GM18511 (cell line): Measurements from ENCODE around the gene KRT7.
"Not testable (repeated sequence)": the region's sequence is repeated elsewhere in the genome, so short reads cannot be mapped to it uniquely, and the experiment has no call there.

ENCODE experiments used
- ATAC-seq: cut with Tn5 transposase; IDR thresholded peaks from one replicate; pipeline ENCODE4 v1.9.1; 2021; ENCODE audit warnings: mild to moderate bottlenecking, moderate library complexity; ENCODE audit not compliant: unreplicated experiment

KRT7 gene

GRCh38 chr12:52254965-52255751 is 22.1 kb downstream of the KRT7 start:
- ATAC-seq = no peak

GRCh38 chr12:52255926-52256583 is 23.0 kb downstream of the KRT7 start:
- ATAC-seq = no peak

- no peak for ATAC-seq
Observed at GRCh38 chr12:52256584-52256935, 23.5 kb downstream of the KRT7 start.

- ATAC-seq = no peak
Observed at GRCh38 chr12:52257074-52257551, 24.1 kb downstream of the KRT7 start.

- not testable (repeated sequence) for ATAC-seq
Observed at GRCh38 chr12:52257922-52258321, 24.9 kb downstream of the KRT7 start.

- ATAC-seq = no peak
Observed at GRCh38 chr12:52258335-52258901, 25.4 kb downstream of the KRT7 start.

GRCh38 chr12:52259657-52260243 is 26.7 kb downstream of the KRT7 start:
- ATAC-seq = no peak

- no peak for ATAC-seq
Observed at GRCh38 chr12:52260361-52261207, 27.5 kb downstream of the KRT7 start.

DNA sequence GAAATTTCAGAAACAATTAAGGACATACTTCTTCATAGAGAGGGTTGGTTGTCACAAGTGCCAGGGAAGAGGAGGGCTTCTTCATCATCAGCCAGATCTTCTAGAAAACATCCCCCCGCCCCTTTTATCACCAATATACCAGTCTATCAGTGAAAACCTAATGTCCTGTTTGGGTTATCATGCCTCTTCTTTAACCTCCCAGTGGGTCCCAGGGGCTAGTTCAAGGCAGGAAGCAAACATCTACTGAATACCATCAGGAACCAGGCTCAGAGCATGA is 28.1 kb downstream of the KRT7 start:
- no peak for ATAC-seq

DNA sequence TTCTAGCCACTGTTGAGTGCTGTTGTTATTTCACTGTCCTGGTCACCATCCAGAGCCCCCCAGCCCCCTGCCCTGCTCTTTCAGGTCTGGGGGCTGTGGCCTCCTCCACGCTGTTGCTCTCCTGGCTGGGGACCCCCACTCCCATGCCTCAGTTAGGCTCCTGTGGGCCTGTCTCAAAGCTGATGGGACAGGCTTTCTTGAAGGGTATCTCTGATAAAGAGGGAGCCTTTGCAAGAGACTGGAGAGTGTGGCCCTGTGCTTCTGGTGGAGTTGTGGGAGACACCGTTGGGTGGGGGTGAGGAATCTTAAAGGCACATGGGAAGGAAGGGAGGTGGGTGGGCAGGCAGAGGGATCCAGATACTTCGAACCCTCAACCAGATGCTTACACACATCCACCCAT is 29.2 kb downstream of the KRT7 start:
- no peak for ATAC-seq

- ATAC-seq = no peak
Observed at GRCh38 chr12:52263761-52264434, 30.9 kb downstream of the KRT7 start.

DNA sequence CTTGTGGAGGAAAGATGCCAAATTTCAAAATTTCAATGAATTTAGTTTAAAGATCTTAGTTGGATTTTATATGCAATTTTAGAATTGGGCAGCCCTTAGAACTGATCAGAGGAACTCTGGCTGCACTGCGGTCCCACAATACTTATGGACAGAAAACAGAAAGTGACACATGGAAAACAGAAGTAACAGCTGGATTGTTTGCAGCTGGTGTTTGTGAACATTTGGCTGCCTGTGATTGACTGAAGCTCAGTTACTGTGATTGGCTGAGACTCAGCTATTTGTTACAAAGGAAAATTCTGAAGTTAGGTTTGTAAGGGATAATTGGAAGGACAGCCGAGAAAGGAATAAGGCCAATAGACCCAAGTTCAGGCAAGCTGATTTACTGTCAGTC is 31.4 kb downstream of the KRT7 start:
- ATAC-seq = no peak

DNA sequence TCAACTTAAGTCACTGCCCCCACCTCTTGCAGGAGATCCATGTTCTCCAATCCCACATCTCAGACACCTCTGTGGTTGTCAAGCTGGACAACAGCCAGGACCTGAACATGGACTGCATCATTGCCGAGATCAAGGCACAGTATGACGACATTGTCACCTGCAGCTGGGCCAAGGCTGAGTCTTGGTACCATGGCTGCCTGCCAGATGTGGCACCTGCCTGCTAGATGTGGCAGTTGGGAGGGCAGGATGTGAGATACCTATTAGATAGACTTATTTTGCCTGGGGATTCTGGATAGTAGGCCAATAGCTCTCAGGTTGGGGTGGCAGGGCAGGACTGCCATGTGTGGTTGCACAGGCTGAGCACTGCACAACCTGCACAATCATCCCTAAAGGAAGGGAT is 33.5 kb downstream of the KRT7 start:
- no peak for ATAC-seq

DNA sequence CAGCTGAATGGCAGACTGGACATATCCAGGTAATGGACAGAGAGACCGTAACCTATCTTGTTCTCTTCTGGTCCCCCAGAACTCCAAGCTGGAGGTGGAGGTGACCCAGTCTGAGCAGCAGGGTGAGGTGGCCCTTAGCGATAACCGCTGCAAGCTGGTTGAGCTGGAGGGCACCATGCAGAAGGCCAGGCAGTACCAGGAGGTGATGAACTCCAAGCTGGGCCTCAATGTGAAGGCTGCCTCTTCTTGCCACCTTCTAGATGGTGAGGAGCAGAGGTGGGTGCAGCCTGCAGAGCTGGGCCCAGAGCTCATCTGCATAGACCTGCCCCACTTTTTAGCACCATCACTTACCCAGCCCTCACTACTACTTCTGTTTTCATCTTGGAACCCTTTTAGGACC is 34.2 kb downstream of the KRT7 start:
- no peak for ATAC-seq

- ATAC-seq = no peak
Observed at GRCh38 chr12:52267699-52268098, 34.7 kb downstream of the KRT7 start.

DNA sequence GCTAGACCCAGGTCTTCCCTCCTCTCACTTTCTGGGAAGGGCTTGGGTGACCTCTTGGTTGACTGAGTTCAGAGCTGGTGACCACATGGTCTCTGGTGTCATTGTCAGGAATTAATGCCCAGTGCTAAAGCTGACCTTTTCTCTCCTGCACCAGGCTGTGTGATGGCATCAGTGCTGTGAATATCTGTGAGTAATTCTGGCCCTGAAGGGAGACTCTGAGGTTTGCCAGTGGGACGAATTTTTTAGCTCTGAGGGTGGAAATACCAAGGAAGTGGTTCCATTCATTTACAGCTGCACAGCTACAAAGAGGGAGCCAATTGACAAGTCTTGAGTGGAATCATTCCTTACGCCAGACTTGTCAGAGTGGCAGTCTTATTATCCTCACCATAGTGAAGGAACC is 35.2 kb downstream of the KRT7 start:
- ATAC-seq = no peak

GRCh38 chr12:52270541-52271070 is 37.6 kb downstream of the KRT7 start:
- no peak for ATAC-seq

DNA sequence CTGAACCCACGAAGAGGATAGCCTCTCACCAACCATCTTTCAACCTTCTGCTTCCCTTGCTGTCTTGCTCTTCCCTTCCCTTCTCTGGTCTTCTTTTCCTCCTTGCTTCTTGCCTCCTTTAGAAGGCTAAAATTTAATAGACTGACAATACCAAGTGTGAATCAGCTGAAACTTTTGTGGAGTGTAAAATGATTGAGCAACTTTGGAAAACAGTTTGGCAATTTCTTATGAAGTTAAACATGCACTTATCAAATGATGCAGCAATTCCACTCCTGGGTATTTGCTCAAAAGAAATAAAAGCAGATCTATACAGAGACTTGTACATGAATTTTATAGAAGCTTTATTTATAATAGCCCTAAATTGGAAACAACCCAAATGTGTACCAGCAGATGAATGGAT is 38.1 kb downstream of the KRT7 start:
- no peak for ATAC-seq

- ATAC-seq = no peak
Observed at GRCh38 chr12:52274521-52275120, 41.6 kb downstream of the KRT7 start, which contains the start of gene KRT86. TSS of gene KRT86 (plus strand) at chr12:52274645. CDS start at chr12:52301917, 27,272 bp downstream.

GRCh38 chr12:52275686-52276085 is 42.6 kb downstream of the KRT7 start:
- ATAC-seq = no peak
